AG10803 (cell line): ENCODE results near the gene SPSB4.

Experiments used
- DNase-seq: peaks from one replicate; pipeline ENCODE4 v3.0.0; 2010; ENCODE audit warnings: low read depth
- H3K4me3 ChIP-seq: 2 replicates; pipeline ENCODE4 v1.5.1; 2011; ENCODE audit warnings: mild to moderate bottlenecking, low read length, control low read depth
- TF ChIP-seq, protein P1 (sequence below): conservative IDR thresholded peaks from 2 replicates; pipeline ENCODE4 v1.5.1; 2011; ENCODE audit warnings: mild to moderate bottlenecking, low read length, control low read depth, inconsistent platforms

SPSB4 gene

GRCh38 chr3:141076797-141077571 lies 25.8 kb downstream of the SPSB4 start:
- H3K4me3 ChIP-seq, result peak overlapping the region; percentile 48
- TF ChIP-seq, protein P1, sequence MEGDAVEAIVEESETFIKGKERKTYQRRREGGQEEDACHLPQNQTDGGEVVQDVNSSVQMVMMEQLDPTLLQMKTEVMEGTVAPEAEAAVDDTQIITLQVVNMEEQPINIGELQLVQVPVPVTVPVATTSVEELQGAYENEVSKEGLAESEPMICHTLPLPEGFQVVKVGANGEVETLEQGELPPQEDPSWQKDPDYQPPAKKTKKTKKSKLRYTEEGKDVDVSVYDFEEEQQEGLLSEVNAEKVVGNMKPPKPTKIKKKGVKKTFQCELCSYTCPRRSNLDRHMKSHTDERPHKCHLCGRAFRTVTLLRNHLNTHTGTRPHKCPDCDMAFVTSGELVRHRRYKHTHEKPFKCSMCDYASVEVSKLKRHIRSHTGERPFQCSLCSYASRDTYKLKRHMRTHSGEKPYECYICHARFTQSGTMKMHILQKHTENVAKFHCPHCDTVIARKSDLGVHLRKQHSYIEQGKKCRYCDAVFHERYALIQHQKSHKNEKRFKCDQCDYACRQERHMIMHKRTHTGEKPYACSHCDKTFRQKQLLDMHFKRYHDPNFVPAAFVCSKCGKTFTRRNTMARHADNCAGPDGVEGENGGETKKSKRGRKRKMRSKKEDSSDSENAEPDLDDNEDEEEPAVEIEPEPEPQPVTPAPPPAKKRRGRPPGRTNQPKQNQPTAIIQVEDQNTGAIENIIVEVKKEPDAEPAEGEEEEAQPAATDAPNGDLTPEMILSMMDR, result no peak
- peak; percentile 25 for DNase-seq

DNA sequence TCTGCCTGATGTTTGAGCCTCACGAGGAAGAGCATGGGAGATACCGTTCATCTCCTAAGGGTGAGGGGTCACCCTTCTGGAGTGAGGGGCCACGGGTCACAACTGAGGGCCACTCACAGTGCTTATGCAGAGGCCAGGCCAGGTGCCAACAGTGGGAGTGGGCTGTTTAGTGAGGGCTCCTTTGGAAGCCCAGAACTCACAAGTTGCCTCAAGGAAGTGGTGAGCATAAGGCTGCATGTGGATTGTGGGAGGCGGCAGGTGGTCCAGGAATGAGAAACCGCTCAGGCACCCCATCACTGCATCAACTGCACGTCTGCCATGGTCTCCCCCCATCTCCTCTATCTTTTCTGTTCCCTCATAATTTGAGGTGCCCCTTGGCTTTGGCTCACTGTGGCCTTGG lies 26.5 kb downstream of the SPSB4 start:
- DNase-seq, result no peak
- TF ChIP-seq, protein P1, result no peak
- H3K4me3 ChIP-seq, result no peak overlapping the region; the same call in 1 of the 2 replicates

GRCh38 chr3:141078200-141078599 lies 27.1 kb downstream of the SPSB4 start:
- no peak for DNase-seq
- H3K4me3 ChIP-seq, result no peak overlapping the region
- TF ChIP-seq, protein P1, result no peak

DNA sequence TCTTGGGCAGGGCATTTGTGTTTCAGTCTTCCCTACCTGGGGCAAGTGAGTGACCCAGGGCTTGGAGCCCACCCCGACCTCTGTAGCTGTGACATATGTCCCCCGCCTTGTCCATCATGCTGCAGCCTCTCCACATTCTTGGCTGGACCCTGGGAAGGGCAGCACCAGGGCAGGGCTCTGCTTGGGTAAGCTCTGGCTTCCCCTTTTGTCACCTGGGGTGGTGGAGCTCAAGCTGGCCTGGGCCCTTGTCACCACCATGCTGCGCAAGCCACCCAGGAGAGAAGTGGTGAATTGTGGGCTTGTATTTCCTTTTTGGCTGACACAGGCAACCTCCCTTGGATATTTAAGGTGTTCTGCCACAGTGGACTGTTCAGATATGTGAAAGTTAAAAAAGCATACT lies 29.3 kb downstream of the SPSB4 start:
- no peak for DNase-seq

DNA sequence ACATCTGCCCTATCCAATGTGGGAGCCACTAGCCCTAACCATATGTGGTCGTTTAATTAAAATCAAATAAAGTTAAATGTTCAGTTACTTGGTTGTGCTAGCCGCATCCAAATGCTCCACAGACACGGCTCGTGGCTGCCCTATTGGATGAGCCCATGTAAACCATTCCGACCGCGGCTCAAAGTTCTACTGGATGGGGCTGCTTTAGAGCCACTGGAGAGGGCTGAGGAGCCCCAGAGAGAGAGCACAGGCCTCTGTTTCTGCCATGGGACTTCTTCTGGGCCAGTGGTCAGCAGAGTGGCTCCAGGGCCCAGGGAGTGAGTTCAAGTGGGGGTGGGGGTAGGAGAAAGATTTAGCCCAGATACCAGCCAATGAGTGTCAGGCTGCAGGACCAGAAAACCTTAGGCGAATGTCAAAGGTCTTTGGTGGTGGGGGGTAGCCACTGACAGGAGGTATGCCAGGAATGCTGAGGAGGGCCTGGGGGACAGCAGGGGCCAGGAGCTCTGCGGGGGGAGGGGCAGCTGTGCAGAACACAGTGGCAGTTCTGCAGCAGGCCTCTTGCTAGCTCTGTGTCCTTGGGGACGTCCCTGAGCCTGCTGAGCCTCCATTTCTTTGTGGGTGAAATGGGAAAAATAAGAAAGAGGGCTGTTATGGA lies 30.1 kb downstream of the SPSB4 start:
- DNase-seq, result no peak
- no peak overlapping the region for H3K4me3 ChIP-seq

More for the DNA sequence above, 29.3 kb downstream of the SPSB4 start:
- no peak overlapping the region for H3K4me3 ChIP-seq
- TF ChIP-seq, protein P1, result no peak

GRCh38 chr3:141082064-141082463 lies 30.9 kb downstream of the SPSB4 start:
- no peak overlapping the region for H3K4me3 ChIP-seq
- TF ChIP-seq, protein P1, result no peak
- no peak for DNase-seq

More for the DNA sequence above, 30.1 kb downstream of the SPSB4 start:
- TF ChIP-seq, protein P1, result no peak

- no peak for DNase-seq
- TF ChIP-seq, protein P1, result no peak
- no peak overlapping the region for H3K4me3 ChIP-seq
Measured at GRCh38 chr3:141083226-141083625, 32.1 kb downstream of the SPSB4 start.
